ENCODE data around the gene ZNF584.

The ZNF584 gene

GRCh38 chr19:58466760-58467589 lies 58.5 kb downstream of the ZNF584 start, which contains the start of gene ZNF324:
ZNF324 (plus strand) TSS chr19:58467080; CDS start chr19:58469186, 2,106 bp downstream.
- peak within 1 kb of the TSS; percentile 94 for H2AFZ ChIP-seq (ENCODE audit: low read depth, low read length)
- TF ChIP-seq, protein P1, sequence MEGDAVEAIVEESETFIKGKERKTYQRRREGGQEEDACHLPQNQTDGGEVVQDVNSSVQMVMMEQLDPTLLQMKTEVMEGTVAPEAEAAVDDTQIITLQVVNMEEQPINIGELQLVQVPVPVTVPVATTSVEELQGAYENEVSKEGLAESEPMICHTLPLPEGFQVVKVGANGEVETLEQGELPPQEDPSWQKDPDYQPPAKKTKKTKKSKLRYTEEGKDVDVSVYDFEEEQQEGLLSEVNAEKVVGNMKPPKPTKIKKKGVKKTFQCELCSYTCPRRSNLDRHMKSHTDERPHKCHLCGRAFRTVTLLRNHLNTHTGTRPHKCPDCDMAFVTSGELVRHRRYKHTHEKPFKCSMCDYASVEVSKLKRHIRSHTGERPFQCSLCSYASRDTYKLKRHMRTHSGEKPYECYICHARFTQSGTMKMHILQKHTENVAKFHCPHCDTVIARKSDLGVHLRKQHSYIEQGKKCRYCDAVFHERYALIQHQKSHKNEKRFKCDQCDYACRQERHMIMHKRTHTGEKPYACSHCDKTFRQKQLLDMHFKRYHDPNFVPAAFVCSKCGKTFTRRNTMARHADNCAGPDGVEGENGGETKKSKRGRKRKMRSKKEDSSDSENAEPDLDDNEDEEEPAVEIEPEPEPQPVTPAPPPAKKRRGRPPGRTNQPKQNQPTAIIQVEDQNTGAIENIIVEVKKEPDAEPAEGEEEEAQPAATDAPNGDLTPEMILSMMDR (IDR thresholded peaks at IDR 0.05; ENCODE audit: low read depth, low read length) = peak; percentile 29; the same call in 1 of the 2 replicates
- TF ChIP-seq EZH2phosphoT487 (IDR thresholded peaks at IDR 0.05; ENCODE audit: low read depth) = no peak
- H3K9me3 ChIP-seq (ENCODE audit: insufficient read depth, low read length) = no peaks in the 10 kb centered on the region
- H3K4me3 ChIP-seq (ENCODE audit: low read length) = peak within 1 kb of the TSS; percentile 81
- H3K4me2 ChIP-seq (ENCODE audit: low read length) = peak within 1 kb of the TSS; percentile 83
- peaks cover 9% of the 10 kb centered on the region for H3K79me2 ChIP-seq (ENCODE audit: low read length)
- H3K36me3 ChIP-seq (replicated peaks; ENCODE audit: low read depth, low read length) = peaks cover under 1% of the 10 kb centered on the region
- H4K20me1 ChIP-seq (ENCODE audit: insufficient read depth, low read length) = peaks cover 11% of the 10 kb centered on the region; the same call in 1 of the 2 replicates
- peaks cover 19% of the 10 kb centered on the region for H3K4me1 ChIP-seq (ENCODE audit: low read length)
- peaks cover 2% of the 10 kb centered on the region; the same call in 1 of the 2 replicates for H3K27me3 ChIP-seq (ENCODE audit: low read depth, low read length)
- H3K9ac ChIP-seq (ENCODE audit: low read length) = peak within 1 kb of the TSS; percentile 62
- H3K27ac ChIP-seq (ENCODE audit: low read length) = no peak within 1 kb of the TSS

All from OCI-LY3 (cell line).